DMS 273 (cell line): ENCODE measurements around the gene NUDT9.

Experiments
- DNase-seq: peaks from one replicate; lab custom pipeline; 2025; ENCODE audit not compliant: unreplicated experiment; lab: John Stamatoyannopoulos, UW

NUDT9 gene

DNA sequence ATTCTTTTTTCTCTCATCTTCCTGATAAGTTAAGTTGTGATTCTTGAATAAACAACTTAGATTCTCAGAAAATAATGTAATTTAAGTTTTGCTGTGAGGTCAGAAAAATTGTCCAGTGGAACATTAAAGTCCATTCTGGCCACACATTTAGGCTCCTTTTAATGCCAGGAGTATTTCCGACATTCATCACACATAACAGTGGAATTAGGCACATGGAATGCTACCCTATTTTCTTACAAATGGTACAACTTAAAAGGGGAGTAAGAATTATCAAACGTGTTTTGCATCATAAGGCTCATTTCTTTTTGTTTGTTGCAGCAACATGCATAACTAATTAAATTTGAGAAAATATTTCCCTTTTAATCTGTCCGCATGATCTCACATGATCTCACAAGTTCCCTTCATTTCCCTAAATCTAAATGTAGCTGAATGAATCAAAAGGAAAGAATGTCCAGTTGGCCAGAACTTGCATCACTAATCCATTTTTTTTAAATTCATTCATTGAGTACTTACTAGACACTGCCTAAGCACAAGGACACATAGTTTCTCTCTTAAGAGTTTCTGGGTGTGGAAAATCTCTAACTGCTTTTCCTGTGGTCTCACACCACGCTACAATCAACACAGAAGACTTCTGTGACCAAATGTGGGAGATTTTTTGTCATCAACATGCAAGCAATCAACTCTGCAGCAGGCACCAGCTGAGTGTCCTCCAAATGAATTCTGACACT, 84.8 kb downstream of the NUDT9 start:
- no peak for DNase-seq
